Mesothelial cell of epicardium (in vitro differentiated cells): ENCODE measurements around the gene SERPINA3. TPM values are rescaled to one million over a fixed set of nuclear protein-coding genes. Genes with fewer than 3 reads are reported as not detected.

Experiments used
- DNase-seq, 2 experiments: peaks; one replicate each; pipeline ENCODE4 v3.0.0; 2021; ENCODE audit warnings: low spot score in 2 of 2; ENCODE audit not compliant: unreplicated experiment in 2 of 2
- H3K27ac Mint-ChIP-seq: 2 replicates; pipeline ENCODE4 v1.8.0; 2021; ENCODE audit warnings: mixed read lengths
- H3K27me3 Mint-ChIP-seq: 2 replicates; pipeline ENCODE4 v1.8.0; 2021; ENCODE audit warnings: low read depth, mixed read lengths
- H3K36me3 Mint-ChIP-seq: 2 replicates; pipeline ENCODE4 v1.8.0; 2021; ENCODE audit warnings: mixed read lengths
- H3K4me1 Mint-ChIP-seq: 2 replicates; pipeline ENCODE4 v1.8.0; 2021; ENCODE audit warnings: mixed read lengths
- H3K4me3 Mint-ChIP-seq: 2 replicates; pipeline ENCODE4 v1.8.0; 2021; ENCODE audit warnings: mild to moderate bottlenecking, moderate library complexity, mixed read lengths
- H3K9me3 Mint-ChIP-seq: 2 replicates; pipeline ENCODE4 v1.8.0; 2021; ENCODE audit warnings: mixed read lengths
- CTCF ChIP-seq: fragments of 200-600 bp; sonication (generic); IDR thresholded peaks from one replicate; pipeline ENCODE4 v1.5.0; 2021; ENCODE audit warnings: antibody characterized with exemption; ENCODE audit not compliant: unreplicated experiment
- total RNA-seq: library from RNA; stranded (reverse); gene quantifications from 3 replicates; pipeline ENCODE4 v1.2.1, GENCODE V29; 2021

Gene SERPINA3
- total RNA-seq, 1 donor from 2014 or later: 0.29 TPM

DNA sequence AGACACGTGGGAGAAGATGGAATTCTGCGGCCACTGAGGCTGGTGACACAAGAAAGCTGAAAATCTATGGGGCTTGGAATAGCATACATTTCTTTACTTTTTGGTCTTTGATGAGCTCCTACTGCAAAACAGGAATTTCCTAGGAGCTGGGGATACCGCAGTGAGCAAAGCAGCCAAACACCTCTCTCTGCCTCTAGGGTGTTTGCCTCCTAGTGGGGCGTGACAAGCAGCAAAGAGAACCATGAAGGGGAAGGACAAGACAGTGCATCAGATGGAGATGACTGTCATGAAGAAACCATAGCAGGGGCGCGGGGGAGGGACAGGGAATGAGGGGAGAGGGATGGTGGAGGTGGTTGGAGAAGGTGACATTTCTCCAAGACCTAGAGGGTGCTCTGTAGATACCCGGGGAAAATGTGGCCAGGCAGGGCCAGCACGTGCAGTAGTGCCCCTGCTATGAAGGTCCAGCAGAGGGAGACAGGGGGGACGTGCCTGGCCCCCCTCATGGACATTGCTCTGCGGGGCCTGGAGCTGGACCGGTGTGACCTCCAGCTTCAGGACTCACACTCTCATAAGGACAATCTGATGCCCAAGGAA lies 58.6 kb downstream of the SERPINA3 start:
- H3K27me3 Mint-ChIP-seq: peaks cover 36% of the 10 kb centered on the region
- no peak overlapping the region for H3K4me3 Mint-ChIP-seq
- TF ChIP-seq CTCF: no peak
- H3K4me1 Mint-ChIP-seq: no peaks in the 10 kb centered on the region
- H3K9me3 Mint-ChIP-seq: no peaks in the 10 kb centered on the region
- DNase-seq: no peak
- H3K27ac Mint-ChIP-seq: no peak overlapping the region
- H3K36me3 Mint-ChIP-seq: no peaks in the 10 kb centered on the region

GRCh38 chr14:94671870-94672444 lies 59.8 kb downstream of the SERPINA3 start:
- DNase-seq: peak in 1 of 2 experiments; percentile 6
- H3K27me3 Mint-ChIP-seq: peaks cover 38% of the 10 kb centered on the region
- H3K4me1 Mint-ChIP-seq: no peaks in the 10 kb centered on the region
- H3K36me3 Mint-ChIP-seq: no peaks in the 10 kb centered on the region
- H3K9me3 Mint-ChIP-seq: no peaks in the 10 kb centered on the region
- H3K27ac Mint-ChIP-seq: no peak overlapping the region
- TF ChIP-seq CTCF: no peak
- no peak overlapping the region for H3K4me3 Mint-ChIP-seq

DNA sequence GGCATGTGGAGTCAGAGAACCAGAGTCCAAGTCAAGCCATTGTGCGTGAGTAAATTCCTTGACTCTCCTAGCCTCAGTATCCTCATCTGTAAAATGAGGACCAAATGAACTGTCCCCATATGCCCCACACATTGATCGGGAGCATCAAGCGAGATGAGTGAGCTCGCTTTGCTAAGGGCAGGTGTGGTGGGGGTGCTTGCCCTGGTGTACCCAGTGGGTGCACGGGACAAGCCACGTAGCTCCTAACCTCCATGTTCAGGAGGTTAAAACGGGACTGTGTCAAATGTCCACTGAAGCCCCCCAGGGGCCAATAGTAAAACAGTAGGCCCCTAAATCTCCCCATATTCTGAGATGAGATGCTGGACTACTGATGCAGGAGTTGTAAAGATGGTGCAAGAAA lies 60.9 kb downstream of the SERPINA3 start:
- peaks cover 28% of the 10 kb centered on the region for H3K27me3 Mint-ChIP-seq
- H3K4me1 Mint-ChIP-seq: no peaks in the 10 kb centered on the region
- no peak overlapping the region for H3K4me3 Mint-ChIP-seq
- no peak for TF ChIP-seq CTCF
- H3K9me3 Mint-ChIP-seq: no peaks in the 10 kb centered on the region
- no peaks in the 10 kb centered on the region for H3K36me3 Mint-ChIP-seq
- H3K27ac Mint-ChIP-seq: no peak overlapping the region
- DNase-seq: peak in 1 of 2 experiments; percentile 13

Other genes with a start within 250 kb of the SERPINA3 start
- not detected in 3 replicates for gene SERPINA2, start 245.7 kb upstream of the SERPINA3 start, total RNA-seq
- gene SERPINA1, start 223.8 kb upstream of the SERPINA3 start, total RNA-seq: 0.58 to 1.7 TPM (median 1.2 TPM) in 3 replicates
- gene SERPINA11, start 159.6 kb upstream of the SERPINA3 start, total RNA-seq: not detected in 3 replicates
- not detected in 3 replicates for gene SERPINA9, start 136.2 kb upstream of the SERPINA3 start, total RNA-seq
- gene SERPINA12, start 102.9 kb upstream of the SERPINA3 start, total RNA-seq: not detected in 3 replicates
- gene SERPINA4, start 50.9 kb upstream of the SERPINA3 start, total RNA-seq: not detected in 3 replicates
- gene SERPINA5, start 31.0 kb upstream of the SERPINA3 start, total RNA-seq: 0.16 to 0.44 TPM (median 0.29 TPM) in 3 replicates
- 3.8 to 4.9 TPM (median 4.4 TPM) in 3 replicates for gene GSC, start 157.7 kb downstream of the SERPINA3 start, total RNA-seq